ENCODE data around the gene FOLR1.

DNA sequence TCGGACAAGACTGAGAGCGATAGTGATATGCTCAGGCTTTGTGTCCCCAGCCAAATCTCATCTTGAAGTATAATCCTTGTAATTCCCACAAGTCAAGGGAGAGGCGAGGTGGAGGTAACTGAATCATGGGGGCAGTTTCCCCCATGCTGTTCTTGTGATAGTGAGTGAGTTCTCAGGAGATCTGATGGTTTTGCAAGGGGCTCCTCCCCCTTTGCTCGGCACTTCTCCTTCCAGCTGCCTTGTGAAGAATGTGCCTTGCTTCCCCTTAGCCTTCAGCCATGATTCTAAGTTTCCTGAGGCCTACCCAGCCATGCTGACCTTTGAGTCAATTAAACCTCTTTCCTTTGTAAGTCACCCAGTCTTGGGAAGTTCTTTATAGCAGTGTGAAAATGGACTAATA lies 17.2 kb downstream of the FOLR1 start:
- TF ChIP-seq CTCF (IDR thresholded peaks at IDR 0.05) (no peak), POLR2A (IDR thresholded peaks at IDR 0.05) (no peak)
